GM23338 (cell line): ENCODE measurements around the gene CLIC5. TPM values are rescaled to one million over a fixed set of nuclear protein-coding genes. Genes with fewer than 3 reads are reported as not detected.

Experiments used
- ATAC-seq: fragments of 200-7000 bp; cut with Tn5 transposase; 3 replicates; pipeline ENCODE4 v1.9.1; 2020
- DNase-seq: peaks from one replicate; pipeline ENCODE4 v3.0.0-alpha.2; 2015; ENCODE audit warnings: low spot score
- H2AFZ ChIP-seq: fragments of 200-600 bp; sonication (generic); 2 replicates; pipeline ENCODE4 v1.8.0; 2016; ENCODE audit warnings: antibody characterized with exemption, mild to moderate bottlenecking, moderate library complexity
- H3F3A ChIP-seq: fragments of 200-600 bp; sonication (generic); replicated peaks from 2 replicates; pipeline ENCODE4 v1.8.0; 2017; ENCODE audit warnings: antibody characterized with exemption, mixed run types, low read depth
- H3K27ac ChIP-seq: fragments of 200-600 bp; sonication (generic); 2 replicates; pipeline ENCODE4 v1.6.1; 2016; ENCODE audit warnings: low read depth
- H3K27me3 ChIP-seq: fragments of 200-600 bp; sonication (generic); 2 replicates; pipeline ENCODE4 v1.8.0; 2016; ENCODE audit warnings: mild to moderate bottlenecking, mixed run types, moderate library complexity; ENCODE audit not compliant: insufficient read depth
- H3K36me3 ChIP-seq: fragments of 200-600 bp; sonication (generic); 2 replicates; pipeline ENCODE4 v1.8.0; 2016; ENCODE audit warnings: mild to moderate bottlenecking; ENCODE audit not compliant: insufficient read depth
- H3K4me1 ChIP-seq: fragments of 200-600 bp; sonication (generic); 2 replicates; pipeline ENCODE4 v1.8.0; 2016; ENCODE audit warnings: mild to moderate bottlenecking, moderate library complexity; ENCODE audit not compliant: insufficient read depth
- H3K4me2 ChIP-seq: fragments of 200-600 bp; sonication (generic); 2 replicates; pipeline ENCODE4 v1.7.1; 2017; ENCODE audit warnings: mixed run types
- H3K4me3 ChIP-seq: fragments of 200-600 bp; sonication (generic); 2 replicates; pipeline ENCODE4 v1.6.1; 2016; ENCODE audit warnings: mixed run types
- H3K79me2 ChIP-seq: fragments of 200-600 bp; sonication (generic); replicated peaks from 2 replicates; pipeline ENCODE4 v1.8.0; 2017; ENCODE audit warnings: mild to moderate bottlenecking; ENCODE audit not compliant: insufficient read depth
- H3K9me2 ChIP-seq: fragments of 200-600 bp; sonication (generic); 2 replicates; pipeline ENCODE4 v1.8.0; 2017; ENCODE audit not compliant: insufficient read depth
- H4K20me1 ChIP-seq: fragments of 200-600 bp; sonication (generic); replicated peaks from 2 replicates; pipeline ENCODE4 v1.8.0; 2017; ENCODE audit warnings: mild to moderate bottlenecking; ENCODE audit not compliant: insufficient read depth
- H3K27ac Mint-ChIP-seq: 2 replicates; pipeline ENCODE4 v1.8.0; 2020; ENCODE audit warnings: inconsistent platforms, mild to moderate bottlenecking, moderate library complexity, mixed read lengths
- H3K27me3 Mint-ChIP-seq: 3 replicates; pipeline ENCODE4 v1.8.0; 2022; ENCODE audit warnings: low read depth, mild to moderate bottlenecking, moderate library complexity, mixed read lengths, inconsistent platforms; ENCODE audit not compliant: insufficient read depth, poor library complexity
- H3K36me3 Mint-ChIP-seq: 3 replicates; pipeline ENCODE4 v1.8.0; 2021; ENCODE audit warnings: low read depth, mild to moderate bottlenecking, inconsistent platforms, moderate library complexity, mixed read lengths
- H3K4me1 Mint-ChIP-seq: 3 replicates; pipeline ENCODE4 v1.8.0; 2020; ENCODE audit warnings: mild to moderate bottlenecking, inconsistent platforms, mixed read lengths
- H3K4me3 Mint-ChIP-seq: 3 replicates; pipeline ENCODE4 v1.8.0; 2021; ENCODE audit warnings: moderate library complexity, mild to moderate bottlenecking, inconsistent platforms, mixed read lengths
- H3K9me3 Mint-ChIP-seq: 3 replicates; pipeline ENCODE4 v1.8.0; 2020; ENCODE audit warnings: moderate library complexity, mild to moderate bottlenecking, inconsistent platforms, mixed read lengths
- CREB1 ChIP-seq: fragments of 250-450 bp; sonication (Bioruptor Pico); IDR thresholded peaks from 2 replicates; pipeline ENCODE4 v1.5.0; 2020; ENCODE audit warnings: low read depth, mild to moderate bottlenecking, moderate library complexity
- CTCF ChIP-seq, 2 experiments: fragments of 200-600 bp in 1 of 2; sonication (generic) in 1 of 2; conservative IDR thresholded peaks; 2 replicates each; pipeline versions ENCODE4 v1.5.1 to v1.6.1; 2016 to 2017; ENCODE audit warnings: antibody characterized with exemption in 2 of 2, low read depth in 2 of 2, mild to moderate bottlenecking in 2 of 2, moderate library complexity in 1 of 2
- ETS1 ChIP-seq: IDR thresholded peaks from 2 replicates; pipeline ENCODE4 v1.6.1; 2016; ENCODE audit warnings: antibody characterized with exemption
- EZH2 ChIP-seq: fragments of 200-600 bp; sonication (generic); IDR thresholded peaks from one replicate; pipeline ENCODE4 v1.8.0; 2017; ENCODE audit warnings: antibody characterized with exemption, mild to moderate bottlenecking, low read depth; ENCODE audit not compliant: unreplicated experiment
- EZH2phosphoT487 ChIP-seq: fragments of 200-600 bp; sonication (generic); IDR thresholded peaks from one replicate; pipeline ENCODE4 v1.8.1; 2018; ENCODE audit warnings: antibody characterized with exemption; ENCODE audit not compliant: unreplicated experiment
- JUNB ChIP-seq: IDR thresholded peaks from one replicate; pipeline ENCODE4 v1.6.1; 2016; ENCODE audit warnings: antibody characterized with exemption; ENCODE audit not compliant: unreplicated experiment
- NANOG ChIP-seq: IDR thresholded peaks from 2 replicates; pipeline ENCODE4 v1.6.1; 2016; ENCODE audit warnings: antibody characterized with exemption, borderline replicate concordance
- POLR2AphosphoS5 ChIP-seq: IDR thresholded peaks from 2 replicates; pipeline ENCODE4 v1.6.1; 2016; ENCODE audit warnings: antibody characterized with exemption, low read depth
- REST ChIP-seq: IDR thresholded peaks from one replicate; pipeline ENCODE4 v1.6.1; 2018; ENCODE audit warnings: antibody characterized with exemption; ENCODE audit not compliant: unreplicated experiment
- STAT1 ChIP-seq: IDR thresholded peaks from one replicate; pipeline ENCODE4 v1.6.1; 2016; ENCODE audit warnings: antibody characterized with exemption; ENCODE audit not compliant: unreplicated experiment
- ZNF114 ChIP-seq: fragments of 250-450 bp; sonication (Bioruptor Pico); IDR thresholded peaks from 2 replicates; pipeline ENCODE4 v1.5.0; 2020; ENCODE audit warnings: mild to moderate bottlenecking, moderate library complexity
- ZNF331 ChIP-seq: fragments of 250-450 bp; sonication (Bioruptor Pico); IDR thresholded peaks from 2 replicates; pipeline ENCODE4 v1.5.0; 2020; ENCODE audit warnings: low read depth, mild to moderate bottlenecking, moderate library complexity
- ZNF462 ChIP-seq: fragments of 250-450 bp; sonication (Bioruptor Pico); IDR thresholded peaks from 2 replicates; pipeline ENCODE4 v1.5.0; 2020; ENCODE audit warnings: mild to moderate bottlenecking, moderate library complexity
- polyA plus RNA-seq: library from polyadenylated mRNA; unstranded; fragments of >200 nt; fragmentation: Nextera tagmentation; extraction: Ambion mirVana; gene quantifications from 2 replicates; pipeline ENCODE4 v1.2.1, GENCODE V29; 2016
- total RNA-seq: library from RNA; depleted of rRNA; stranded (reverse); fragments of >200 nt; shearing (Covaris generic); gene quantifications from 2 replicates; pipeline ENCODE4 v1.2.3, GENCODE V29; 2014

Gene CLIC5
- total and polyA plus RNA-seq, 2 experiments from 2014 or later, result 0.08 TPM; not detected in 1

GRCh38 chr6:45981046-45981445 lies 34.6 kb downstream of the CLIC5 start:
- Histone ChIP-seq H3K9me2 (peaks cover 22% of the 10 kb centered on the region; the same call in 1 of the 2 replicates), H3K4me1 (no peaks in the 10 kb centered on the region), H3K27ac (no peak overlapping the region), H3F3A (no peaks in the 10 kb centered on the region), H3K4me2 (no peak overlapping the region), H3K79me2 (no peaks in the 10 kb centered on the region), H4K20me1 (no peaks in the 10 kb centered on the region), H2AFZ (no peak overlapping the region), H3K36me3 (no peaks in the 10 kb centered on the region), H3K4me3 (no peak overlapping the region), H3K27me3 (no peaks in the 10 kb centered on the region)
- Mint-ChIP-seq H3K36me3 (no peaks in the 10 kb centered on the region), H3K4me1 (no peaks in the 10 kb centered on the region), H3K27ac (no peak overlapping the region), H3K4me3 (no peak overlapping the region), H3K9me3 (no peaks in the 10 kb centered on the region), H3K27me3 (peaks cover 1% of the 10 kb centered on the region)
- TF ChIP-seq REST, result no peak
- TF ChIP-seq EZH2, result no peak
- TF ChIP-seq ZNF331 (CRISPR knock-in tag), result no peak
- TF ChIP-seq STAT1, result no peak
- TF ChIP-seq POLR2AphosphoS5, result no peak
- no peak for TF ChIP-seq EZH2phosphoT487
- TF ChIP-seq ZNF114, result no peak
- no peak for TF ChIP-seq JUNB
- no peak for TF ChIP-seq CREB1 (CRISPR knock-in tag)
- TF ChIP-seq NANOG, result no peak
- TF ChIP-seq ETS1, result no peak
- TF ChIP-seq ZNF462, result no peak
- TF ChIP-seq CTCF (conservative IDR thresholded peaks at IDR 0.05; ENCODE audit: low read depth in 2 of 2), result no peak
- no peak for DNase-seq
- no peak for ATAC-seq
